Lower lobe of right lung (tissue), 2 donors: Measurements from ENCODE around the gene UBLCP1. TPM values are rescaled to one million over a fixed set of nuclear protein-coding genes. Genes with fewer than 3 reads are reported as not detected.

Experiments
- ATAC-seq, 2 donors: fragments of 200-7000 bp; cut with Tn5 transposase; one replicate each; pipeline ENCODE4 v1.9.1; 2020 to 2022; ENCODE audit warnings: mild to moderate bottlenecking in 2 of 2, moderate library complexity in 2 of 2
- DNase-seq: peaks from one replicate; pipeline ENCODE4 v3.0.0-alpha.2; 2020
- H3K27ac ChIP-seq: fragments of 200-600 bp; one replicate; pipeline ENCODE4 v1.8.0; 2022
- H3K27me3 ChIP-seq: fragments of 200-600 bp; one replicate; pipeline ENCODE4 v1.8.0; 2022; ENCODE audit warnings: low read depth
- H3K36me3 ChIP-seq: fragments of 200-600 bp; one replicate; pipeline ENCODE4 v1.8.0; 2022; ENCODE audit warnings: mild to moderate bottlenecking
- H3K4me1 ChIP-seq: fragments of 200-600 bp; one replicate; pipeline ENCODE4 v1.8.0; 2022
- H3K4me3 ChIP-seq: fragments of 200-600 bp; one replicate; pipeline ENCODE4 v1.8.0; 2022; ENCODE audit warnings: mild to moderate bottlenecking
- H3K9me3 ChIP-seq: fragments of 200-600 bp; one replicate; pipeline ENCODE4 v1.8.0; 2022
- intact Hi-C: fragments of 100-400 bp; cut with DNase I; formaldehyde crosslinking; loops from one replicate; pipeline ENCODE4 v1.11.0; 2022
- total RNA-seq: library from RNA; stranded (reverse); fragmentation: NEBNext Ultra II Directional; extraction: Animal tissue kit (Norgen Biotek cat#: 25700); gene quantifications from one replicate; pipeline ENCODE4 v1.2.1, GENCODE V29; 2021
- TF ChIP-seq, protein P1 (sequence below): fragments of 200-600 bp; IDR thresholded peaks from one replicate; pipeline ENCODE4 v1.8.0; 2022; ENCODE audit warnings: antibody characterized with exemption, mild to moderate bottlenecking
- donor health status: DM: no; HTN: yes; CAD: no; lungs with severe emphysema.

UBLCP1 gene
- total RNA-seq, 1 donor from 2014 or later = 28.9 TPM

DNA sequence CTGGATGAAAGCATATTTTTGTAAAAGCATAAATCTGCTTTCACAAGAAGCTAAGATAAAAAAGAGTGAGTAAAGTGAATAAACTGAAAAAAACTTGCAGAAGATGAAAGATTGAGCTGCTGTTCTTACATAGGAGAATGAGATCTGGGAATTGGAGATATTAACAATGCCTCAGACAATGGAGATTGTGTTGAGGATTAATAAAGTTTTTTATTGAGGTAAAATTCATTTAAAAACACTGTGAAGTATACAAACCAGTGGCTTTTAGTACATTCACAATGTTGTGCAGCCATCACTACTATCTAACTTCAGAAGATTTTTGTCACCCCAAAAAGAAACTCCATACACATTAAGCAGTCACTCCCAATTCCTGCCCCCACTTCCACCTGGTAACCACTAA lies 19.7 kb upstream of the UBLCP1 start:
- Histone ChIP-seq H3K9me3 (no peaks in the 10 kb centered on the region), H3K4me3 (no peak overlapping the region), H3K4me1 (peaks cover 11% of the 10 kb centered on the region), H3K36me3 (no peaks in the 10 kb centered on the region), H3K27ac (no peak overlapping the region), H3K27me3 (no peaks in the 10 kb centered on the region)
- intact Hi-C loops = no loop called here
- ATAC-seq (no peak), DNase-seq (no peak)
- TF ChIP-seq, protein P1, sequence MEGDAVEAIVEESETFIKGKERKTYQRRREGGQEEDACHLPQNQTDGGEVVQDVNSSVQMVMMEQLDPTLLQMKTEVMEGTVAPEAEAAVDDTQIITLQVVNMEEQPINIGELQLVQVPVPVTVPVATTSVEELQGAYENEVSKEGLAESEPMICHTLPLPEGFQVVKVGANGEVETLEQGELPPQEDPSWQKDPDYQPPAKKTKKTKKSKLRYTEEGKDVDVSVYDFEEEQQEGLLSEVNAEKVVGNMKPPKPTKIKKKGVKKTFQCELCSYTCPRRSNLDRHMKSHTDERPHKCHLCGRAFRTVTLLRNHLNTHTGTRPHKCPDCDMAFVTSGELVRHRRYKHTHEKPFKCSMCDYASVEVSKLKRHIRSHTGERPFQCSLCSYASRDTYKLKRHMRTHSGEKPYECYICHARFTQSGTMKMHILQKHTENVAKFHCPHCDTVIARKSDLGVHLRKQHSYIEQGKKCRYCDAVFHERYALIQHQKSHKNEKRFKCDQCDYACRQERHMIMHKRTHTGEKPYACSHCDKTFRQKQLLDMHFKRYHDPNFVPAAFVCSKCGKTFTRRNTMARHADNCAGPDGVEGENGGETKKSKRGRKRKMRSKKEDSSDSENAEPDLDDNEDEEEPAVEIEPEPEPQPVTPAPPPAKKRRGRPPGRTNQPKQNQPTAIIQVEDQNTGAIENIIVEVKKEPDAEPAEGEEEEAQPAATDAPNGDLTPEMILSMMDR = no peak

DNA sequence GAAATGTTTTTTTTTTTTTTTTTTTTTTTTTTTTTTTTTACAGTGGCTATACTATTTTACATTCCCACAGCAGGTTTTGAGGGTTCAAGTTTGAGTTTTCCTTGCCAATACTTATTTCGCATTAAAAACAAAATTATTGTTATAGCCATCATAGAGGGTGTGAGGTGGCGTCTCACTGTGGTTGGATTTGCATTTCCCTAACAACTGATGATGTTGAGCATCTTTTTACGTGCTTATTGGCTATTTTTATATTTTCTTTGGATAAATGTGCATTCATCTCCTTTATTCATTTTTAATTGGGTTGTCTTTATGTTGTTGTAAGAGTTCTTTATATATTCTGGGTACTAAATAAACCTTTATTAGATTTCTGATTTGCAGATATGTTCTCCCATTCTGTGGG lies 18.9 kb upstream of the UBLCP1 start:
- TF ChIP-seq, protein P1 = no peak
- DNase-seq (no peak), ATAC-seq (no peak)
- Histone ChIP-seq H3K27ac (no peak overlapping the region), H3K4me1 (peaks cover 11% of the 10 kb centered on the region), H3K9me3 (no peaks in the 10 kb centered on the region), H3K4me3 (no peak overlapping the region), H3K27me3 (no peaks in the 10 kb centered on the region), H3K36me3 (no peaks in the 10 kb centered on the region)
- intact Hi-C loops = no loop called here

DNA sequence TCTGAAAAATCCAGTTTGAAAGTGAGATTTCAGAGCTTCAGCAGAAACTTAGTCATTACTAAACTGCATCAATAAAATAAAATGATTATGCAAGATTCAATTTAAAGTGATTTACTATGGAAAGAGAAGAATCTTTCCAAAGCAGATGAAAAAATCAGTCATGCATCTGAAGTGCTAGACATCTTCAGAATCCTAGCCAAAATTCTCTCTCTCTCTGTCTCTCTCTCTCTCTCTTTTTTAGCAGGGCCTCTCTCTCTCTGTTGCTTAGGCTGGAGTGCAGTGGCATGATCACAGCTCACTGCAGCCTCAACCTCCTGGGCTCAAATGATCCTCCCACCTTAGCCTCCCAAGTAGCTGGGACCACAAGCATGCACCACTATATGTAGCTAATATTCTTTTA lies 18.2 kb upstream of the UBLCP1 start:
- no peak overlapping the region for H3K4me3 ChIP-seq
- H3K27me3 ChIP-seq = no peaks in the 10 kb centered on the region
- H3K27ac ChIP-seq = no peak overlapping the region
- H3K4me1 ChIP-seq = peaks cover 11% of the 10 kb centered on the region
- H3K9me3 ChIP-seq = no peaks in the 10 kb centered on the region
- TF ChIP-seq, protein P1 = no peak
- no peaks in the 10 kb centered on the region for H3K36me3 ChIP-seq
- no peak for DNase-seq
- no peak for ATAC-seq
- intact Hi-C loops = no loop called here

DNA sequence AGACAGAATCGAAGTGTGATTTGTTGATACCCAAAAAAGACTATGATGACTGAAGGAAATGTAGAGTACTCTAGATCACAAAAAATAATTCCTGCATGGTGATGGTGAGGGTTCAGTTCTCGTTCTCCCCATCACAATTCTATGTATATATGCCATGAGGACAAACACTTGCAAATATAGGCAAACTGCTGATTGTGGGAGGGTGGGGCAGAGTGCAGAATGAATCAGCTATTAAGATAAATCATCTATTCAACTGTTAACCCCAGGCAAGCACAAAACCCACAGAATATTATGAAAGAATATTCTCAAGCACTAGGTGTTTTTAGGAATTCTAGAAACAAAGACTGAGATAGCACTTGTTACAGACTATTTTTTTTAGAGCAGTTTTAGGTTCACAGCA lies 13.9 kb upstream of the UBLCP1 start:
- no peaks in the 10 kb centered on the region for H3K4me1 ChIP-seq
- no peaks in the 10 kb centered on the region for H3K27me3 ChIP-seq
- no peak overlapping the region for H3K27ac ChIP-seq
- TF ChIP-seq, protein P1 = no peak
- intact Hi-C loops = no loop called here
- DNase-seq (no peak), ATAC-seq (no peak)
- no peaks in the 10 kb centered on the region for H3K36me3 ChIP-seq
- no peak overlapping the region for H3K4me3 ChIP-seq
- H3K9me3 ChIP-seq = no peaks in the 10 kb centered on the region

DNA sequence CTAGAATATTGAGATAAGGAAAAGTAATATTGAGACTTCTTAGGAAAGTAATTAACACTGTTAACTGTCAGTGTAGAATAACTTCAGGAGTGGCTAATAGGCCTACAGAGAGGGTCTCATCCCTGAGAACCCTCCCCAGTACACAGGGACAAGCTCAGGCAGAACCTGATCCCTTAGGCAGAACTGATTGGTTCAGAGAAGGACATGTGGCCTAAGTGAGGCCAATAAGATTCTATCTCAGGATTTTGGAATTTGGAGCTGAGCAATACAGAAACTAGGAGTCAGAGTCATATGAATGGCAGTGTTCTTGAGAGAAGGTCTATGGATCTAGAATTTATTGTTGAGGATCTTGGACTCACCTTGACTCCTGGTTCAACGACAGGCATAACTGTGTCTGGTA lies 10.9 kb upstream of the UBLCP1 start:
- H3K4me1 ChIP-seq = no peaks in the 10 kb centered on the region
- H3K36me3 ChIP-seq = no peaks in the 10 kb centered on the region
- intact Hi-C loops = no loop called here
- ATAC-seq (no peak), DNase-seq (no peak)
- H3K9me3 ChIP-seq = no peaks in the 10 kb centered on the region
- TF ChIP-seq, protein P1 = no peak
- H3K27ac ChIP-seq = no peak overlapping the region
- no peak overlapping the region for H3K4me3 ChIP-seq
- no peaks in the 10 kb centered on the region for H3K27me3 ChIP-seq

DNA sequence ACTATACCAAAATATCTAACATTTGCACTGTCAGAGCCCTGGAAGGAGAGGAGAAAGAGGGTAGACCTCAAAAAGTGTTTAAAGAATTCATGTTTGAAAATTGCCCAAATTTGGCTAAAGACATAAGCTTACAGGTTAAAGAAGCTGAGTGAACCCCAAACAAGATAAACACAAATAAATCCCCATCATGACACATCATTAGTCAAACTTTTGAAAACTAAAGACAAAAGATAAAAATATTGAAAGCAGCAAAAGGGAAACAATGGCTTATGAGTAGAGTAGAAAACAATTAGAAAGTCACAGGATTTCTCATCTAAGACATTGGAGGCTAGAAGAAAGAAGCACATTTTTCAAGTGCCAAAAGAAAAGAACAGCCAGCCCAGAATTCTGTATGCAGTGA lies 6.1 kb upstream of the UBLCP1 start:
- H3K4me1 ChIP-seq = no peaks in the 10 kb centered on the region
- no peaks in the 10 kb centered on the region for H3K9me3 ChIP-seq
- H3K27me3 ChIP-seq = no peaks in the 10 kb centered on the region
- TF ChIP-seq, protein P1 = no peak
- no peak overlapping the region for H3K4me3 ChIP-seq
- ATAC-seq (no peak), DNase-seq (no peak)
- intact Hi-C loops = no loop called here
- no peaks in the 10 kb centered on the region for H3K36me3 ChIP-seq
- H3K27ac ChIP-seq = no peak overlapping the region
